ENCODE measurements around the gene GNAO1.
A peak's percentile ranks its signal among the peaks of the same experiment; 100 is the strongest.

Gene GNAO1

GRCh38 chr16:56312556-56312955 lies 121.3 kb downstream of the GNAO1 start:
- DNase-seq (ENCODE audit: low read depth in 2 of 2) = no peak

GRCh38 chr16:56314244-56314850 lies 123.1 kb downstream of the GNAO1 start:
- no peak for DNase-seq (ENCODE audit: low read depth in 2 of 2)

- DNase-seq (ENCODE audit: low read depth in 2 of 2) = no peak
Measured at GRCh38 chr16:56315955-56316354, 124.7 kb downstream of the GNAO1 start.

GRCh38 chr16:56316545-56316944 lies 125.3 kb downstream of the GNAO1 start:
- no peak for DNase-seq (ENCODE audit: low read depth in 2 of 2)

GRCh38 chr16:56317998-56318826 lies 126.9 kb downstream of the GNAO1 start:
- peak; percentile 57 to 74 for DNase-seq (ENCODE audit: low read depth in 2 of 2)

- no peak for DNase-seq (ENCODE audit: low read depth in 2 of 2)
Measured at GRCh38 chr16:56318827-56319140, 127.5 kb downstream of the GNAO1 start.

- no peak for DNase-seq (ENCODE audit: low read depth in 2 of 2)
Measured at GRCh38 chr16:56319376-56319775, 128.1 kb downstream of the GNAO1 start.

- DNase-seq (ENCODE audit: low read depth in 2 of 2) = no peak
Measured at GRCh38 chr16:56320056-56320455, 128.8 kb downstream of the GNAO1 start.

GRCh38 chr16:56320811-56321558 lies 129.7 kb downstream of the GNAO1 start:
- no peak for DNase-seq (ENCODE audit: low read depth in 2 of 2)

- DNase-seq (ENCODE audit: low read depth in 2 of 2) = no peak
Measured at GRCh38 chr16:56321571-56321970, 130.3 kb downstream of the GNAO1 start.

- DNase-seq (ENCODE audit: low read depth in 2 of 2) = no peak
Measured at GRCh38 chr16:56324406-56324805, 133.1 kb downstream of the GNAO1 start.

GRCh38 chr16:56325956-56326355 lies 134.7 kb downstream of the GNAO1 start:
- DNase-seq (ENCODE audit: low read depth in 2 of 2) = no peak

GRCh38 chr16:56327071-56327928 lies 136.0 kb downstream of the GNAO1 start:
- no peak for DNase-seq (ENCODE audit: low read depth in 2 of 2)

GRCh38 chr16:56327929-56328258 lies 136.6 kb downstream of the GNAO1 start:
- no peak for DNase-seq (ENCODE audit: low read depth in 2 of 2)

- DNase-seq (ENCODE audit: low read depth in 2 of 2) = no peak
Measured at GRCh38 chr16:56328276-56329022, 137.2 kb downstream of the GNAO1 start.

- no peak for DNase-seq (ENCODE audit: low read depth in 2 of 2)
Measured at GRCh38 chr16:56329887-56330286, 138.6 kb downstream of the GNAO1 start.

GRCh38 chr16:56330476-56330875 lies 139.2 kb downstream of the GNAO1 start:
- DNase-seq (ENCODE audit: low read depth in 2 of 2) = no peak

GRCh38 chr16:56331399-56331798 lies 140.1 kb downstream of the GNAO1 start:
- DNase-seq (ENCODE audit: low read depth in 2 of 2) = no peak

- DNase-seq (ENCODE audit: low read depth in 2 of 2) = no peak
Measured at GRCh38 chr16:56331915-56332314, 140.6 kb downstream of the GNAO1 start.

- no peak for DNase-seq (ENCODE audit: low read depth in 2 of 2)
Measured at GRCh38 chr16:56332464-56333079, 141.3 kb downstream of the GNAO1 start.

GRCh38 chr16:56334761-56335160 lies 143.5 kb downstream of the GNAO1 start:
- DNase-seq (ENCODE audit: low read depth in 2 of 2) = no peak

All from stimulated activated CD4-positive, alpha-beta T cell treated with anti-CD3 and anti-CD28 coated beads, Interleukin-12 subunit alpha, Interleukin-12 subunit beta, amount 100 ng/mL, for 24 hours (primary cell).